ENCODE data around the gene TMEM101.
"Not testable (repeated sequence)": the region's sequence is repeated elsewhere in the genome, so short reads cannot be mapped to it uniquely, and the experiment has no call there.

The TMEM101 gene

DNA sequence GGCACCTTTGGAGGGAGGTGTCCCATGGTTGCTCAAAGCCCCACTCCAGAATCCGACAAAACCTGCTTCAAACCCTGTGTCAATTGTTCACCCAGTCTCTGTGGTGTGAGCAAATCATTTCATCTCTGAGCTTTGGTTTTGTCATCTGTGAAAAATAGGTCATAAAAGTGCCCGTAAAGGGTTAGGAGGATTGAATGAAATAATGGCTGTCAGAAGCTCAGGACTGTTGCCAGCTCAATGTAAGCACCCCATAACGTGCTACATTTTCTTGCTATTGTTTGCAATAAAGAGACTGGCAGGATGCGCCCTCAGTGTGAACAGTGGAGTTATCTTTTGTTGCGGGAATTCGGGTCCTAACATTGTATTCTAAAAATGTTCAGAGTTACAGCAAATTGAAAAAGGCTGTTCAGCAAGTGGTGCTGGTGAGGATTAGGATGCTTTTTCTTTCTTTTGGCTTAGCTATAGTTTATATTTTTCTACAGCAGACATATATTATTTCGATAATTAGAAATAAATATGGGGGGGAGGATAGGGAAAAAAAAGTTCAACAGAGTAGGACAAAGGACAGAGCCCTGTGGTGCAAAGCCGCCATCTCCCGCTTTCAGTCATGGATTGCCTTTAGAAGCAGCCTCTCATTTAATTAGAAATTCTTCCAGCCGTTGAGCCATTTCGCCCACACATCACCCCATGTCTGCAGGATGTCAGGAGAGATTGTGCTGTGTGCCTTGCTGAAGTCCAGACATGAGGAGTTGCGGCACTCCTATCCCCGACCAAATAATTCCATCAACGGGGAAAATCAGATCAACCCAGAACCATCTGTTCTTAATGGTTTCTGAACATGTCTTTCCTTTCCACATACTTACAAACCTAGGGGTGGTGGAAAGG lies 40.1 kb downstream of the TMEM101 start:
- no peak for DNase-seq

GRCh38 chr17:43972444-43973212 lies 42.1 kb downstream of the TMEM101 start:
- not testable (repeated sequence) for DNase-seq

DNA sequence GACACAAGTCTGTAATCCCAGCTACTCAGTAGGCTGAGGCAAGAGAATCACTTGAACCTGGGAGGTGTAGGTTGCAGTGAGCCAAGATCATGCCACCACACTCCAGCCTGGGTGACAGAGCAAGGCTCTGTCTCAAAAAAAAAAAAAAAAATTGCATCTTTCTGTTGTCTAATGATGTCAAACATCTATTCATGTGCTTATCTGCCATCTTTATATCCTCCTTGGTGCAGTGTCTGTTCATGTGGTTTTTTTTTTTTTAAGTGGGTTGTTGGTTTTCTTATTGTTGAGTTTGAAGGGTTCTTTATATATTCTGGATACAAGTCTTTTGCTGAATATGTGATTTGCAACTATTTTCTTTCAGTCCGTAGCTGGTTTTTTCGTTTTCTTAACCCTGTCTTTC lies 43.3 kb downstream of the TMEM101 start:
- not testable (repeated sequence) for DNase-seq

GRCh38 chr17:43970366-43970765 lies 44.4 kb downstream of the TMEM101 start:
- no peak for DNase-seq

DNA sequence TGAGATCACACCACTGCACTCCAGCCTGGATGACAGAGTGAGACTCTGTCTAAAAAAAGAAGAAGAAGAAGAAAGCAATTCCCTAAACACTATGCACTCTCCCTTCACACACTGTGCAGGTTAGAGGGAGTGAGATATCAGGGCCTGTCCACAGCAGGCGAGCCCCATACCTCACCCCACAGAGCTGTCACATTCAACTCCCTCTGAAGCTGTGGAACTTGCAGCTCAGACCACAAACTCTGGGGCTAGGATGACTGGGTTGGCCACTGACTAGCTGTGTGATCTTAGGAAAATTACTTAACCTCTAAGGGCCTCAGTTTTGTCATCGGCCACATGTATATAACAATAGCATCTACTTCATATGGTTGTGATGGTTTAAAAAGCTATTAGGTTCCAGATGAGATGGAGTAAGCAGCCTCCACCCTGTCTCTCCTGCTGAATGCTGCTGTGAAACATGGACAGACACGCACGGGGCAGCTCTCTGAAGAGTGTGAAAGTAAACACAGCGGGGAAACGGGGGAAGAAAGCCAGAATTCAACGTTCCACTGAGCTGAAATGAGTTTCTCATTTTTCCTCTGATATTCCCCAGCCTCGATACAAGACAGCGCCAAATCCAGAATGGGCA lies 47.4 kb downstream of the TMEM101 start:
- DNase-seq: no peak

DNA sequence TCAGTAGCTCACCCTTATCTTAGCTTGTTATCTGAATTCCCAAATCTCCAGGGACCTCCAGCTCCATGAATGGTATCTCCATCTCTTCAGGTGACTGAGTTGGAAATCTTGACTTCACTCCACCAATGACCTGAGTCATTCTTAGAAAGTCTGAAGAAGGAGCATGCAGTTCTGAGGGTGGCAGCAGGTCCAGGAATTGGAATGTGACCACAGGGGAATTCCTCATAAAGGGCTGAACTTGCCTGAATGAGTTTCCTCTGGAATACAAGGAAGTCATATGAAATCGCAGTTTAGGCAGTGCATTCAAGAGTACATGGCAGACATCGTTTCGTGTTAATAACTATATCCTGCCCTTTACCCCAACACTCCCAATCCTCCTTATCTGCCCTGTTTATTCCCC lies 48.5 kb downstream of the TMEM101 start:
- DNase-seq: no peak

GRCh38 chr17:43962479-43962878 lies 52.3 kb downstream of the TMEM101 start:
- no peak for DNase-seq

DNA sequence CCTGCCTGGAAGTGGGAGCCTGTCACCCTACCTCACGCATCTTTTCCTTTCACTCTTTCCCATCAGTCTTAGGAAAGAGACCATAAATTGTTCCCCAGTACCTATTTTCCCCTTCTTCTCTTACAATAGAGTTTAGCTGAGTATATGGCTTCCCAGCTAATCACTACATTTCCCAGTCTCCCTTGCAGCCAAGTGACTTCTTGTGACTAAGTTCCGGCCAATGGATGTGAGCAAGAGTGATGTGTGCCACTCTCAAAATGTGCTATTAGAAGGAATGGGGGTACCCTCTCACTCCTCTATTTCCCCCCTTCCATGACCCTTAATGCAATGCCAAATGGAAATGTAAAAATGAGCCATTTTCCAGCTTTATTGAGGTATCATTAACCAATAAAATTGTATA lies 52.8 kb downstream of the TMEM101 start:
- no peak for DNase-seq

DNA sequence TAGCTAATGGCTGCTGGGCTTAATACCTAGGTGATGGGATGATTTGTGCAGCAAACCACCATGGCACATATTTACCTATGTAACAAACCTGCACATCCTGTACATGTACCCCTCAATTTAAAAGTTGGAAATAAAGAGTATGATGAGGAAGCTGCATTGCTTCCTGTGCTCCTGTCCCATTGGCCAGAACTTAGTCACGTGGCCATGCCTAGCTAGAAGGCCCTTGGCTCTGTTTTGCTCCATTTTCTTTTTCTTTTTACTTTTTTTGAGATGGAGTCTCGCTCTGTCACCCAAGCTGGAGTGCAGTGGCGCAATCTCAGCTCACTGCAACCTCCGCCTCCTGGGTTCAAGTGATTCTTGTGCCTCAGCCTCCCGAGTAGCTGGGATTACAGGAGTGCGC lies 53.5 kb downstream of the TMEM101 start:
- DNase-seq: not testable (repeated sequence)
